Activated T-helper 17 cell treated with anti-CD3 and anti-CD28 coated beads, Interleukin-2, amount 50 U/mL, for 72 hours (primary cell): ENCODE measurements around the gene WDR62. TPM values are rescaled to one million over a fixed set of nuclear protein-coding genes. Genes with fewer than 3 reads are reported as not detected.

ENCODE experiments used
- ATAC-seq: fragments of 150-1000 bp; cut with Tn5 transposase; replicated peaks from 2 replicates; pipeline ENCODE4 v1.10.0; 2021; ENCODE audit warnings: mild to moderate bottlenecking, moderate library complexity
- H3K27ac Mint-ChIP-seq: one replicate; pipeline ENCODE4 v1.8.0; 2022; ENCODE audit warnings: mixed read lengths
- H3K27me3 Mint-ChIP-seq: one replicate; pipeline ENCODE4 v1.8.0; 2022; ENCODE audit warnings: mixed read lengths
- H3K36me3 Mint-ChIP-seq: one replicate; pipeline ENCODE4 v1.8.0; 2022; ENCODE audit warnings: low read depth, mild to moderate bottlenecking, mixed read lengths
- H3K4me1 Mint-ChIP-seq: one replicate; pipeline ENCODE4 v1.8.0; 2022; ENCODE audit warnings: mixed read lengths
- H3K4me3 Mint-ChIP-seq: one replicate; pipeline ENCODE4 v1.8.0; 2022; ENCODE audit warnings: mild to moderate bottlenecking, mixed read lengths
- H3K9me3 Mint-ChIP-seq: one replicate; pipeline ENCODE4 v1.8.0; 2022; ENCODE audit warnings: mixed read lengths
- total RNA-seq, 2 donors: library from RNA; stranded (reverse); gene quantifications; one replicate each; pipeline ENCODE4 v1.2.3, GENCODE V29; 2022

WDR62 gene
- total RNA-seq, 2 donors from 2014 or later: 19.3 to 33.2 TPM

- ATAC-seq: no peak
- Mint-ChIP-seq H3K9me3 (no peaks in the 10 kb centered on the region), H3K27me3 (no peaks in the 10 kb centered on the region), H3K4me3 (no peak overlapping the region), H3K36me3 (peaks cover 10% of the 10 kb centered on the region), H3K4me1 (no peaks in the 10 kb centered on the region), H3K27ac (peak overlapping the region; percentile 74)
Observed at GRCh38 chr19:36106441-36106840, 51.7 kb downstream of the WDR62 start.

GRCh38 chr19:36106991-36107390 is 52.3 kb downstream of the WDR62 start:
- Mint-ChIP-seq H3K4me1 (no peaks in the 10 kb centered on the region), H3K27ac (peak overlapping the region; percentile 74)
- no peak for ATAC-seq

GRCh38 chr19:36108684-36109083 is 54.0 kb downstream of the WDR62 start:
- Mint-ChIP-seq H3K4me3 (no peak overlapping the region), H3K4me1 (peaks cover 4% of the 10 kb centered on the region), H3K27me3 (no peaks in the 10 kb centered on the region)

More at GRCh38 chr19:36106991-36107390, 52.3 kb downstream of the WDR62 start:
- H3K4me3 Mint-ChIP-seq: no peak overlapping the region
- no peaks in the 10 kb centered on the region for H3K27me3 Mint-ChIP-seq
- H3K9me3 Mint-ChIP-seq: no peaks in the 10 kb centered on the region
- peaks cover 16% of the 10 kb centered on the region for H3K36me3 Mint-ChIP-seq

GRCh38 chr19:36110487-36111199 is 55.9 kb downstream of the WDR62 start, which contains the start of gene OVOL3:
OVOL3 (plus strand) TSS chr19:36111143; CDS start chr19:36111203, 60 bp downstream.
- H3K27me3 Mint-ChIP-seq: no peaks in the 10 kb centered on the region
- peaks cover 43% of the 10 kb centered on the region for H3K36me3 Mint-ChIP-seq
- H3K4me1 Mint-ChIP-seq: peaks cover 8% of the 10 kb centered on the region
- H3K9me3 Mint-ChIP-seq: no peaks in the 10 kb centered on the region
- ATAC-seq: no peak
- H3K4me3 Mint-ChIP-seq: no peak within 1 kb of the TSS
- H3K27ac Mint-ChIP-seq: no peak within 1 kb of the TSS

More at GRCh38 chr19:36108684-36109083, 54.0 kb downstream of the WDR62 start:
- Mint-ChIP-seq H3K9me3 (no peaks in the 10 kb centered on the region), H3K27ac (no peak overlapping the region), H3K36me3 (peaks cover 25% of the 10 kb centered on the region)
- no peak for ATAC-seq

- Mint-ChIP-seq H3K4me3 (no peak overlapping the region), H3K4me1 (peaks cover 8% of the 10 kb centered on the region), H3K27ac (no peak overlapping the region), H3K27me3 (no peaks in the 10 kb centered on the region), H3K9me3 (no peaks in the 10 kb centered on the region), H3K36me3 (peaks cover 47% of the 10 kb centered on the region)
- ATAC-seq: no peak
Observed at GRCh38 chr19:36111200-36111539, 56.5 kb downstream of the WDR62 start.

- Mint-ChIP-seq H3K9me3 (no peaks in the 10 kb centered on the region), H3K4me3 (peak overlapping the region; percentile 97), H3K36me3 (peaks cover 62% of the 10 kb centered on the region), H3K27me3 (no peaks in the 10 kb centered on the region), H3K4me1 (peaks cover 13% of the 10 kb centered on the region), H3K27ac (peak overlapping the region; percentile 99)
- ATAC-seq: no peak
Observed at GRCh38 chr19:36112678-36113077, 58.0 kb downstream of the WDR62 start.

- Mint-ChIP-seq H3K27me3 (no peaks in the 10 kb centered on the region), H3K27ac (peak overlapping the region; percentile 99), H3K36me3 (peaks cover 69% of the 10 kb centered on the region), H3K4me1 (peaks cover 19% of the 10 kb centered on the region), H3K9me3 (no peaks in the 10 kb centered on the region), H3K4me3 (peak overlapping the region; percentile 97)
- no peak for ATAC-seq
Observed at GRCh38 chr19:36113425-36113824, 58.7 kb downstream of the WDR62 start.

- H3K4me3 Mint-ChIP-seq: peak overlapping the region; percentile 97
- peaks cover 76% of the 10 kb centered on the region for H3K36me3 Mint-ChIP-seq
- no peaks in the 10 kb centered on the region for H3K27me3 Mint-ChIP-seq
- peaks cover 19% of the 10 kb centered on the region for H3K4me1 Mint-ChIP-seq
- peak overlapping the region; percentile 99 for H3K27ac Mint-ChIP-seq
- no peaks in the 10 kb centered on the region for H3K9me3 Mint-ChIP-seq
- no peak for ATAC-seq
Observed at GRCh38 chr19:36113894-36114720, 59.4 kb downstream of the WDR62 start.

GRCh38 chr19:36114721-36115452 is 60.2 kb downstream of the WDR62 start, which contains the start of gene POLR2I:
POLR2I (minus strand) TSS chr19:36114875; CDS start chr19:36114856, 19 bp downstream.
- peak within 1 kb of the TSS; percentile 99 for H3K27ac Mint-ChIP-seq
- H3K4me1 Mint-ChIP-seq: peaks cover 21% of the 10 kb centered on the region
- no peaks in the 10 kb centered on the region for H3K27me3 Mint-ChIP-seq
- H3K4me3 Mint-ChIP-seq: peak within 1 kb of the TSS; percentile 97
- H3K36me3 Mint-ChIP-seq: peaks cover 84% of the 10 kb centered on the region
- no peaks in the 10 kb centered on the region for H3K9me3 Mint-ChIP-seq
- peak; percentile 91 for ATAC-seq

- peak; percentile 68 for ATAC-seq
- Mint-ChIP-seq H3K27ac (peak within 1 kb of the TSS; percentile 99), H3K36me3 (peaks cover 92% of the 10 kb centered on the region), H3K4me3 (peak within 1 kb of the TSS; percentile 97), H3K9me3 (no peaks in the 10 kb centered on the region), H3K4me1 (peaks cover 24% of the 10 kb centered on the region), H3K27me3 (no peaks in the 10 kb centered on the region)
Observed at GRCh38 chr19:36115453-36116343, 61.0 kb downstream of the WDR62 start, which contains the start of gene TBCB. TBCB (plus strand) TSS chr19:36115468; CDS start chr19:36115561, 93 bp downstream.

GRCh38 chr19:36116344-36116637 is 61.6 kb downstream of the WDR62 start:
- no peak for ATAC-seq
- peaks cover 24% of the 10 kb centered on the region for H3K4me1 Mint-ChIP-seq
- H3K27ac Mint-ChIP-seq: peak overlapping the region; percentile 99
- no peaks in the 10 kb centered on the region for H3K27me3 Mint-ChIP-seq
- H3K9me3 Mint-ChIP-seq: no peaks in the 10 kb centered on the region
- H3K36me3 Mint-ChIP-seq: peaks cover 97% of the 10 kb centered on the region
- H3K4me3 Mint-ChIP-seq: peak overlapping the region; percentile 97

- peaks cover 16% of the 10 kb centered on the region for H3K4me1 Mint-ChIP-seq
- H3K27ac Mint-ChIP-seq: peak overlapping the region; percentile 4
- no peak overlapping the region for H3K4me3 Mint-ChIP-seq
- no peaks in the 10 kb centered on the region for H3K9me3 Mint-ChIP-seq
- H3K36me3 Mint-ChIP-seq: peaks cover 93% of the 10 kb centered on the region
- no peak for ATAC-seq
- no peaks in the 10 kb centered on the region for H3K27me3 Mint-ChIP-seq
Observed at GRCh38 chr19:36120092-36120983, 65.6 kb downstream of the WDR62 start.

- Mint-ChIP-seq H3K4me3 (no peak overlapping the region), H3K27ac (no peak overlapping the region), H3K4me1 (peaks cover 16% of the 10 kb centered on the region), H3K36me3 (peaks cover 96% of the 10 kb centered on the region), H3K9me3 (no peaks in the 10 kb centered on the region), H3K27me3 (no peaks in the 10 kb centered on the region)
- ATAC-seq: no peak
Observed at GRCh38 chr19:36120984-36121358, 66.3 kb downstream of the WDR62 start.
